22Rv1 (cell line): ENCODE data around the gene C1orf198.

ENCODE experiments used
- ZFX ChIP-seq: fragments of 450-650 bp; IDR thresholded peaks from 2 replicates; pipeline ENCODE4 v1.6.1; 2017; ENCODE audit warnings: antibody characterized with exemption, borderline replicate concordance
- TF ChIP-seq, protein P1 (sequence below): fragments of 450-650 bp; IDR thresholded peaks from 2 replicates; pipeline ENCODE4 v1.5.1; 2017; ENCODE audit warnings: mild to moderate bottlenecking

DNA sequence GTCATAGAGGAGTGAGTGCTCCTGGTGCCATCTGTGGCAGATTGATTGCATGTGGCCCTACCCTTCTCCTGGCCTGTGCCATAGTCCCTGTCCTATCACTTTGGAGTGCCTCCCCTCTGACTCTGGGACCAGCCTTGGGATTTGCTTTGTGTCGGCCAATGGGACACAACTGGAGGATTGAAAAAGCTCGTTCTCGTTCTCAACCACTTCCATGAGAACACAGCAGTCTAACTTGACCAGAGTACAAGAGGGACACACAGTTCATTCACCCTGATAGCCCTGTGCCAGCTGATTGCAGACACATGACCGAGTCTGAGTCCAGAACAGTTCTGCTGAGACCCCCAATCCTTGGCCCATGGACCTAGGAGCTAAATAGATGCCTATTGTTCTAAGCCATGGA is 47.8 kb downstream of the C1orf198 start:
- TF ChIP-seq, protein P1, sequence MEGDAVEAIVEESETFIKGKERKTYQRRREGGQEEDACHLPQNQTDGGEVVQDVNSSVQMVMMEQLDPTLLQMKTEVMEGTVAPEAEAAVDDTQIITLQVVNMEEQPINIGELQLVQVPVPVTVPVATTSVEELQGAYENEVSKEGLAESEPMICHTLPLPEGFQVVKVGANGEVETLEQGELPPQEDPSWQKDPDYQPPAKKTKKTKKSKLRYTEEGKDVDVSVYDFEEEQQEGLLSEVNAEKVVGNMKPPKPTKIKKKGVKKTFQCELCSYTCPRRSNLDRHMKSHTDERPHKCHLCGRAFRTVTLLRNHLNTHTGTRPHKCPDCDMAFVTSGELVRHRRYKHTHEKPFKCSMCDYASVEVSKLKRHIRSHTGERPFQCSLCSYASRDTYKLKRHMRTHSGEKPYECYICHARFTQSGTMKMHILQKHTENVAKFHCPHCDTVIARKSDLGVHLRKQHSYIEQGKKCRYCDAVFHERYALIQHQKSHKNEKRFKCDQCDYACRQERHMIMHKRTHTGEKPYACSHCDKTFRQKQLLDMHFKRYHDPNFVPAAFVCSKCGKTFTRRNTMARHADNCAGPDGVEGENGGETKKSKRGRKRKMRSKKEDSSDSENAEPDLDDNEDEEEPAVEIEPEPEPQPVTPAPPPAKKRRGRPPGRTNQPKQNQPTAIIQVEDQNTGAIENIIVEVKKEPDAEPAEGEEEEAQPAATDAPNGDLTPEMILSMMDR: no peak
- TF ChIP-seq ZFX: no peak
